Daoy (cell line): ENCODE results near the gene EPHB2. TPM values are rescaled to one million over a fixed set of nuclear protein-coding genes. Genes with fewer than 3 reads are reported as not detected.
A peak's percentile ranks its signal among the peaks of the same experiment; 100 is the strongest.

Source experiments
- DNase-seq: peaks from one replicate; pipeline ENCODE4 v3.0.0-alpha.2; 2015; ENCODE audit warnings: low read depth
- total RNA-seq: library from RNA; depleted of rRNA; stranded (reverse); fragments of >200 nt; shearing (Covaris generic); gene quantifications from 2 replicates; pipeline ENCODE4 v1.2.3, GENCODE V29; 2014

The EPHB2 gene
- total RNA-seq, 1 experiment from 2014 or later, result 94.2 TPM

- DNase-seq, result no peak
These were observed 90.7 kb downstream of the EPHB2 start for GRCh38 chr1:22801347-22801746.

GRCh38 chr1:22801761-22802160 lies 91.1 kb downstream of the EPHB2 start:
- no peak for DNase-seq

DNA sequence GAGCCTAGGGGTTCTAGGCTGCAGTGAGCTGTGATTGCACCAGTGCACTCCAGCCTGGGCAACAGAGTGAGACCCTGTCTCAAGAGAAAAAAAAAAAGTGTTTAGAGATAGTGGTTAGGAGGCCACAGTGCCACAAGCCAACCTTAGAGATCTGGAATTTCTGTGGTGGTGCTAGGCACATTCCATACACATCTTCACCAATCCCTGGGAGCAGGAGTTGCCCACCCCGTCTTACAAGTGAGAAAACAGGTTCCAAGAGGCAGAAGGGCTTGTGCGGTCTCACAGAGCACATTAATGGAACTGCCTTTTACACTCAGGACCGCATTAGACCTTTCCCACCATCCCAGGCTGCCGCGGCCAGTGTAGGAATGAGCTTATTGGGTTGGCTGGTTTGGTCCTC lies 93.2 kb downstream of the EPHB2 start:
- no peak for DNase-seq

- peak; percentile 30 for DNase-seq
These were observed 93.8 kb downstream of the EPHB2 start for GRCh38 chr1:22804406-22804805.

- no peak for DNase-seq
These were observed 94.5 kb downstream of the EPHB2 start for GRCh38 chr1:22804969-22805671.

DNA sequence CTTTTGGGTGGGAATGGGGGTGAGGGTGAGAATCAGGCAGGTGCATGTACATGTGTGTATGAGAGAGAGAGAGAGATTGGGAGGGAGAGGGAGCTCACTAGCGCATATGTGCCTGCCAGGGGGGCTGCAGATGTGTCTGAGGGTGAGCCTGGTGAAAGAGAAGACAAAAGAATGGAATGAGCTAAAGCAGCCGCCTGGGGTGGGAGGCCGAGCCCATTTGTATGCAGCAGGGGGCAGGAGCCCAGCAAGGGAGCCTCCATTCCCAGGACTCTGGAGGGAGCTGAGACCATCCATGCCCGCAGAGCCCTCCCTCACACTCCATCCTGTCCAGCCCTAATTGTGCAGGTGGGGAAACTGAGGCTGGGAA lies 95.0 kb downstream of the EPHB2 start:
- DNase-seq, result no peak

DNA sequence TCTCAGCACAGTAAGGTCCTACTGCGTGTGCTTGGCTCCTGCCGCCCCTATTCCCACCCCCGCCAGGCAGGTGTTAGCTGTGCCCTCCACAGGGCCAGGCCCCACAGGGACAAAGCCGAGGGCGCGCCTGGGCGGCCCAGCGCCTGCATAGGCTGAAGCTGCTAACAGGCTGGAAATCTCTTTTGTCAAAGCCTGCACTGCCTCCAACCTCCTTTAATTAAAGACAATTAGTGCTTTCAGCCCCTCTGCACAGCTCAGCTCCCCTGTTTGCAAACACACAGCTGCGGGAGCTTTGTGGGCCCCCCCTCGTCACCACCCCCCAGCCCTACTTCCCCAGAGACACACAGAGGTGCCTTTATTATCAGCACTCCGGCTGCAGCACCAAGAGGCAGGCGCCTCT lies 95.9 kb downstream of the EPHB2 start:
- no peak for DNase-seq

- DNase-seq, result no peak
These were observed 96.7 kb downstream of the EPHB2 start for GRCh38 chr1:22807340-22807739.

- peak; percentile 81 for DNase-seq
These were observed 97.6 kb downstream of the EPHB2 start for GRCh38 chr1:22808186-22808675.

DNA sequence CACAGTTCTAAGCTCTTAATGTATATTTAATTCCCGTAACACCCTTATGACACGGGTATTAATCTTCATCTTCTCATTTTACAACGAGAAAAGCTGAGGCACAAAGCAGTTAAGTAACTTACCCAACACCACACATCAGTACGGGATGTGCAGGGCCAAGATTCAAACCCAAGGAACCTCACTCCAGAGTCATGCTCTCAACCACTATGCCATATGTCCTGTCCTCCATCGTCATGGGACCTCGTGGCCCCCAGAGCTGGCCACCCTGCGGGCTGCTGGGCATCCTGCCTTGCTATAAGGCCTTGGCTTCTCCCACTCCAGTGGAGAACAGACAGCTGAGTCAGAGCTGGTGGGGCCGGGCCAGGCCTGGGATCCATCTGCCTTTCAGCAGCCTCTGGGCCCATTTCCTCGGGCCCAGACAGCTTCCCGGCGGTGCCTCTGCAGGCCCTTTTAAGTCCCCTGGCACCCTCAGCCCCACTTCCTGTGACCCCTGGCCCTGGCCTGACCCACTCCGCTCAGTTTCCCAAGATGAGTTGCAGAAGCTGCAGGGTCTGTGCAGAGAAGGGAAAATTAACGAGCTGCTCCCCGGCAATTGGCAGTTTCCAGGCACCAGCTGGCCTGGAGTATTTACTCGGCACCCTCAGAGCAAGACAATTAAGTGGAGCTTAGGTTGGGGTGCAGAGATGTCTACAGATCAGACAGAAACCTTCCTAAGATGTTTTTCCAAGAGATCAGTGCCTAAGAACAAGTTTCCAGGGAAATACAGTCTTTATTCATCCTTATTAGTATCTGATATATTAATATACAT lies 98.2 kb downstream of the EPHB2 start:
- peak; percentile 83 for DNase-seq

DNA sequence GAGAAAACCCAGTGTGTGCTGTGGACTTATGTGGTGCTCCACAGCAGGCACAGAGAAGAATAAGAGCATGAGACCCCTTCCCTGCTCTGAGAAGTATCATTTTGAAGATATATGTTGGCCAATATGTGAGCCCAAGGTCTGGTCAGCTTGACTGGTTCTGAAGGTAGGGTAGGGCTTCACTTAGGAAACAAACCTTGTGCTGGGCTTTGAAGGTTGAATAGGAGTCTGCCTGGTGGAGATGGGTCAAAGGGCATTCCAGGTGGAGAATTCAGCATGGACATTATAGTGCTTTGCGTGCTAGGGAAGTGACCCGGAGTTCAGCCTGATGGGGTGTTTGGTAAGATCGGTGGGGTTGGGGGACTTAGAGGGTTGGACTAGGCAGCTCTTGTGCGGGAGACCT lies 99.1 kb downstream of the EPHB2 start:
- no peak for DNase-seq

DNA sequence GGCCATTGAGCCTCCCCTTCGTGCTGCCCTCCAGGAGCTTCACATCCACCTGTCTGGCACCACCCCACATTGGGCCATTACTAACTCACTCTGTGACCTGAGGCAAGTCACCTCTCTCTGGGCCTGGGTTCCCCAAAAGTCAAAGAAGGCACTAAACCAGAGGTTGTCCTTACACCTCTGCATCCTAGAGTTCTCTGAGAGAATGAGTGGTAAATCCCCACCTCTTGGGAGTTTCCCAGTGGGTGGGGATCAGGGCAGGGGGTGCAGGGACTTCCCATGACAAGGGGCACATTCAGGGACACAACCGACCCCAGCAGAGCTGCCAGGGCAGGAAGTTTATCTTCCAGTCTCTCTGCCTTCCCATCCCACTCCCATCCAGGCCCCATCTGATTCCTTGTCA lies 99.7 kb downstream of the EPHB2 start:
- no peak for DNase-seq

- no peak for DNase-seq
These were observed 101.6 kb downstream of the EPHB2 start for GRCh38 chr1:22812092-22812880.

- no peak for DNase-seq
These were observed 102.6 kb downstream of the EPHB2 start for GRCh38 chr1:22812993-22813790.

GRCh38 chr1:22814176-22815042 lies 103.8 kb downstream of the EPHB2 start:
- DNase-seq, result no peak

- DNase-seq, result no peak
These were observed 104.4 kb downstream of the EPHB2 start for GRCh38 chr1:22815043-22815365.

- no peak for DNase-seq
These were observed 104.9 kb downstream of the EPHB2 start for GRCh38 chr1:22815421-22816066.

GRCh38 chr1:22816067-22816775 lies 105.6 kb downstream of the EPHB2 start:
- DNase-seq, result no peak

- no peak for DNase-seq
These were observed 106.2 kb downstream of the EPHB2 start for GRCh38 chr1:22816803-22817202.

GRCh38 chr1:22817462-22817861 lies 106.8 kb downstream of the EPHB2 start:
- no peak for DNase-seq
